K562 (cell line): Measurements from ENCODE around the gene AIG1. TPM values are rescaled to one million over a fixed set of nuclear protein-coding genes. Genes with fewer than 3 reads are reported as not detected.

Source experiments
- ATAC-seq: fragments of 200-7000 bp; cut with Tn5 transposase; 3 replicates; pipeline ENCODE4 v1.9.1; 2020; ENCODE audit warnings: moderate library complexity
- BruUV-seq: library from RNA; stranded (reverse); fragments of 400-500 nt; replicated peaks from 2 replicates; lab custom pipeline; 2021; lab: Mats Ljungman, UMichigan
- CTCF ChIA-PET: fragments of 300-600 bp; formaldehyde crosslinking; extraction: SDS; loops from one replicate; lab custom pipeline; 2021; ENCODE audit warnings: low intra/inter-chr PET ratio; lab: Yijun Ruan, JAX
- POLR2A ChIA-PET: fragments of 300-600, 350-650 bp; sonication (Branson Sonifier 250); formaldehyde crosslinking; extraction: SDS; loops from one replicate; lab custom pipeline; 2021; ENCODE audit warnings: antibody characterized with exemption, inconsistent platforms; lab: Yijun Ruan, JAX
- DNase-seq, 4 experiments: peaks; one replicate each; pipeline versions ENCODE4 v3.0.0 to v3.0.0-alpha.2; 2011 to 2018; ENCODE audit warnings: low spot score in 3 of 4, mixed read lengths in 3 of 4; ENCODE audit errors: extremely low read depth in 1 of 4
- FAIRE-seq: peaks from 2 replicates; lab custom pipeline; 2011; peaks lifted over from hg19 to GRCh38; lab: Jason Lieb, UNC
- H2AFZ ChIP-seq: 2 replicates; pipeline ENCODE4 v1.6.0; 2011; ENCODE audit warnings: low read depth, low read length, control low read depth, inconsistent platforms
- H3K27ac ChIP-seq: fragments of 200-600 bp; 3 replicates; pipeline ENCODE4 v1.8.0; 2011; ENCODE audit warnings: low read depth, mild to moderate bottlenecking, control low read depth, inconsistent platforms, low read length, moderate library complexity, mixed read lengths; ENCODE audit errors: extremely low read depth
- H3K27me3 ChIP-seq, 2 experiments: fragments of 300-600 bp in 1 of 2; 2 replicates in 1 of 2; 3 replicates in 1 of 2; pipeline versions ENCODE4 v1.6.0 to v1.8.0; 2011; ENCODE audit warnings: inconsistent platforms in 2 of 2, low read length in 2 of 2, mild to moderate bottlenecking in 1 of 2, mixed read lengths in 1 of 2, moderate library complexity in 1 of 2; ENCODE audit not compliant: control insufficient read depth in 2 of 2, insufficient read depth in 2 of 2
- H3K36me3 ChIP-seq: fragments of 300-600 bp; 3 replicates; pipeline ENCODE4 v1.8.0; 2011; ENCODE audit warnings: mild to moderate bottlenecking, low read length, inconsistent platforms; ENCODE audit not compliant: control insufficient read depth, insufficient read depth
- H3K4me1 ChIP-seq, 2 experiments: fragments of 200-600 bp in 1 of 2; replicated peaks in 1 of 2; 2 replicates in 1 of 2; 3 replicates in 1 of 2; pipeline versions ENCODE4 v1.5.1 to v1.8.0; 2011; ENCODE audit warnings: inconsistent platforms in 2 of 2, low read length in 2 of 2, mild to moderate bottlenecking in 1 of 2, mixed read lengths in 1 of 2, moderate library complexity in 1 of 2; ENCODE audit not compliant: control insufficient read depth in 2 of 2, insufficient read depth in 2 of 2
- H3K4me2 ChIP-seq: 2 replicates; pipeline ENCODE4 v1.6.1; 2011; ENCODE audit warnings: low read length, control low read depth, inconsistent platforms, mixed read lengths; ENCODE audit not compliant: insufficient read depth
- H3K4me3 ChIP-seq: fragments of 200-600 bp; sonication (generic), shearing (Covaris generic); 2 replicates; pipeline ENCODE4 v1.5.1; 2016; ENCODE audit warnings: control low read depth, inconsistent platforms
- H3K79me2 ChIP-seq: fragments of 200-600 bp; 3 replicates; pipeline ENCODE4 v1.8.0; 2011; ENCODE audit warnings: low read length, inconsistent platforms; ENCODE audit not compliant: control insufficient read depth, insufficient read depth
- H3K9ac ChIP-seq, 2 experiments: 2 replicates each; pipeline versions ENCODE4 v1.6.0 to v1.6.1; 2011; ENCODE audit warnings: low read depth in 2 of 2, low read length in 2 of 2, control low read depth in 1 of 2, inconsistent platforms in 1 of 2, mild to moderate bottlenecking in 1 of 2, mixed read lengths in 1 of 2; ENCODE audit not compliant: insufficient read depth in 1 of 2
- H3K9me1 ChIP-seq: one replicate; pipeline ENCODE4 v1.6.0; 2011; ENCODE audit warnings: inconsistent platforms, mild to moderate bottlenecking, low read length, moderate library complexity; ENCODE audit not compliant: control insufficient read depth, insufficient read depth
- H3K9me3 ChIP-seq: replicated peaks from 2 replicates; pipeline ENCODE4 v1.5.1; 2011; ENCODE audit warnings: low read depth, low read length, inconsistent platforms; ENCODE audit not compliant: control insufficient read depth, insufficient read depth
- H4K20me1 ChIP-seq: replicated peaks from 2 replicates; pipeline ENCODE4 v1.6.1; 2011; ENCODE audit warnings: low read length, inconsistent platforms, mixed read lengths; ENCODE audit not compliant: control insufficient read depth, insufficient read depth
- C11orf30 ChIP-seq: fragments of 450-650 bp; IDR thresholded peaks from 2 replicates; pipeline ENCODE4 v1.6.1; 2016; ENCODE audit warnings: low read depth, mild to moderate bottlenecking
- EGR1 ChIP-seq: fragments of 450-650 bp; conservative IDR thresholded peaks from 2 replicates; pipeline ENCODE4 v1.6.1; 2017; ENCODE audit warnings: mild to moderate bottlenecking
- GABPB2 ChIP-seq: fragments of 250-450 bp; sonication (Bioruptor Pico); conservative IDR thresholded peaks from 2 replicates; pipeline ENCODE4 v1.5.1; 2021; ENCODE audit warnings: mild to moderate bottlenecking
- MNT ChIP-seq, 2 experiments: fragments of 450-650 bp; conservative IDR thresholded peaks; 2 replicates each; pipeline ENCODE4 v1.6.1; 2017; ENCODE audit warnings: mild to moderate bottlenecking in 2 of 2, moderate library complexity in 2 of 2
- NCOA2 ChIP-seq, 2 experiments: fragments of 450-650 bp; IDR thresholded peaks; 2 replicates each; pipeline ENCODE4 v1.6.1; 2018; ENCODE audit warnings: mild to moderate bottlenecking in 2 of 2, moderate library complexity in 1 of 2; ENCODE audit not compliant: partially characterized antibody in 2 of 2
- NFIC ChIP-seq: fragments of 450-650 bp; IDR thresholded peaks from 2 replicates; pipeline ENCODE4 v1.6.1; 2017; ENCODE audit warnings: mild to moderate bottlenecking, inconsistent platforms
- NFIX ChIP-seq: fragments of 250-450 bp; sonication (Bioruptor Pico); IDR thresholded peaks from 2 replicates; pipeline ENCODE4 v1.4.0; 2020; ENCODE audit warnings: low read depth, mild to moderate bottlenecking, moderate library complexity
- NR2C2 ChIP-seq, 2 experiments: fragments of 200-800 bp in 1 of 2; sonication (Bioruptor generic) in 1 of 2; sonication (generic) in 1 of 2; formaldehyde crosslinking in 1 of 2; IDR thresholded peaks; 2 replicates each; pipeline versions ENCODE4 v1.6.1 to v1.8.0; 2016 to 2022; ENCODE audit warnings: mild to moderate bottlenecking in 1 of 2, missing compliant biosample characterization in 1 of 2, missing genetic modification characterization in 1 of 2, missing genetic modification reagents in 1 of 2
- POU5F1 ChIP-seq: fragments of 150-350 bp; IDR thresholded peaks from 2 replicates; pipeline ENCODE4 v1.6.1; 2014; ENCODE audit warnings: borderline replicate concordance, low read length, low read depth, mild to moderate bottlenecking; ENCODE audit not compliant: partially characterized antibody
- RAD21 ChIP-seq, 2 experiments: fragments of 250-450 bp in 1 of 2; fragments of 450-650 bp in 1 of 2; sonication (Bioruptor Pico) in 1 of 2; formaldehyde crosslinking in 1 of 2; IDR thresholded peaks in 1 of 2; conservative IDR thresholded peaks in 1 of 2; 2 replicates each; pipeline versions ENCODE4 v1.4.0 to v1.8.0; 2020 to 2022; ENCODE audit warnings: mild to moderate bottlenecking in 2 of 2, moderate library complexity in 1 of 2
- SMAD1 ChIP-seq: fragments of 150-350 bp; IDR thresholded peaks from 2 replicates; pipeline ENCODE4 v1.6.1; 2014; ENCODE audit warnings: low read length, low read depth; ENCODE audit not compliant: partially characterized antibody
- STAT5A ChIP-seq: IDR thresholded peaks from 2 replicates; pipeline ENCODE4 v1.6.1; 2012; ENCODE audit warnings: low read length, inconsistent platforms, borderline replicate concordance
- ZNF354B ChIP-seq: fragments of 250-450 bp; sonication (Bioruptor Pico); IDR thresholded peaks from 2 replicates; pipeline ENCODE4 v1.4.0; 2020
- WGBS: fragments of 100-300 bp; shearing (Covaris generic); methylation state at CpG from one replicate; pipeline ENCODE4 v1.1.6; 2016; ENCODE audit warnings: low coverage, mixed read lengths; ENCODE audit not compliant: insufficient coverage; ENCODE audit errors: missing lambda C conversion rate; 5-methylcytosine and 5-hydroxymethylcytosine counted together
- in situ Hi-C: fragments of 300-500 bp; cut with MboI; formaldehyde crosslinking; loops from 4 replicates; pipeline ENCODE4 v1.15.0; 2018; ENCODE audit warnings: inconsistent platforms, mixed read lengths
- intact Hi-C: fragments of 100-400 bp; cut with micrococcal nuclease; formaldehyde crosslinking; loops from 2 replicates; pipeline ENCODE4 v1.14.2; 2022
- polyA plus RNA-seq, 8 experiments: library from polyadenylated mRNA; depleted of rRNA in 4 of 8; stranded (reverse) in 5 of 8; unstranded in 3 of 8; fragments of >200 nt; fragmentation: Nextera tagmentation in 2 of 8; fragmentation: Illumina TruSeq in 1 of 8; extraction: Ambion mirVana in 2 of 8; extraction: Trizol in 1 of 8; gene quantifications; 2 replicates each; pipeline versions ENCODE4 v1.2.1 to v1.2.3, GENCODE V29; 2011 to 2014; ENCODE audit warnings: inconsistent platforms in 1 of 8, missing spikeins in 1 of 8
- total RNA-seq, 7 experiments: library from RNA; depleted of rRNA in 6 of 7; stranded (reverse); fragments of >200 nt in 6 of 7; fragmentation: Illumina TruSeq in 2 of 7; extraction: Trizol in 2 of 7; gene quantifications; 2 replicates each; pipeline versions ENCODE4 v1.2.1 to v1.2.3, GENCODE V29; 2011 to 2021; ENCODE audit warnings: low replicate concordance in 1 of 7

AIG1 gene
- total and polyA plus RNA-seq, 9 of the 15 experiments (the other 6 are each of a cell fraction or from before 2014, with no cell fraction given), result 74.8 to 333 (median 127) TPM

- TF ChIP-seq C11orf30 (peak; percentile 39; the same call in 1 of the 2 replicates), STAT5A (no peak), NR2C2 (CRISPR knock-in tag; IDR thresholded peaks at IDR 0.05) (no peak), NR2C2 (tag; IDR thresholded peaks at IDR 0.05) (no peak), GABPB2 (no peak), EGR1 (no peak)
- TF ChIP-seq, all 486 proteins: peak for 3
Measured at GRCh38 chr6:143262859-143263258, 202.2 kb downstream of the AIG1 start (continued).

GRCh38 chr6:143264379-143264778 lies 203.7 kb downstream of the AIG1 start:
- H3K27ac ChIP-seq, result no peak overlapping the region
- no peaks in the 10 kb centered on the region for H3K9me3 ChIP-seq
- no peaks in the 10 kb centered on the region for H3K9me1 ChIP-seq
- peak in 3 of 4 experiments; percentile 7 to 22 (median 21) for DNase-seq
- no peak for ATAC-seq
- ChIA-PET POLR2A (no interaction called here), CTCF (no interaction called here)
- H3K27me3 ChIP-seq, result no peaks in the 10 kb centered on the region
- TF ChIP-seq POU5F1 (no peak), NFIC (peak; percentile 99), NCOA2 (IDR thresholded peaks at IDR 0.05; ENCODE audit: partially characterized antibody in 2 of 2) (peak in 1 of 2 experiments; percentile 27), SMAD1 (peak; percentile 79), RAD21 (CRISPR knock-in tag; conservative IDR thresholded peaks at IDR 0.05 in 1 of 2, IDR thresholded peaks at IDR 0.05 in 1 of 2) (0 out of 4 replicates have a peak, but pooled peaks of 1 of the 2 experiments have one; percentile 4), NFIX (CRISPR knock-in tag) (peak; percentile 97), ZNF354B (CRISPR knock-in tag) (no peak), NR2C2 (CRISPR knock-in tag; IDR thresholded peaks at IDR 0.05) (no peak), NR2C2 (tag; IDR thresholded peaks at IDR 0.05) (no peak), MNT (conservative IDR thresholded peaks at IDR 0.05) (no peak)
- H4K20me1 ChIP-seq, result no peaks in the 10 kb centered on the region
- no TSS peak for BruUV-seq
- H3K36me3 ChIP-seq, result peaks cover 9% of the 10 kb centered on the region; the same call in 1 of the 3 replicates
- no peak overlapping the region for H3K4me3 ChIP-seq
- in situ Hi-C loops, result no loop called here
- H2AFZ ChIP-seq, result no peak overlapping the region
- WGBS, result 79% methylated on average over 5 of the region's 5 CpGs
- H3K9ac ChIP-seq, result no peak overlapping the region
- no peak overlapping the region for H3K4me2 ChIP-seq
- FAIRE-seq, result no peak
- H3K4me1 ChIP-seq, result no peaks in the 10 kb centered on the region
- intact Hi-C loops, result no loop called here
- H3K79me2 ChIP-seq, result no peaks in the 10 kb centered on the region
